H1 (cell line): ENCODE results near the gene CISH. TPM values are rescaled to one million over a fixed set of nuclear protein-coding genes. Genes with fewer than 3 reads are reported as not detected.

Source experiments
- CTCF ChIA-PET: fragments of 300-600 bp; sonication (Branson Sonifier 250); formaldehyde crosslinking; loops from one replicate; lab custom pipeline; 2021; ENCODE audit not compliant: partially characterized antibody; lab: Charles Lee
- POLR2A ChIA-PET: fragments of 300-600 bp; sonication (Branson Sonifier 250); formaldehyde crosslinking; loops from one replicate; lab custom pipeline; 2021; ENCODE audit warnings: inconsistent platforms; ENCODE audit not compliant: partially characterized antibody; lab: Charles Lee
- DNase-seq, 2 experiments: peaks; one replicate each; pipeline versions ENCODE4 v3.0.0 to v3.0.0-alpha.2; 2010 to 2022; ENCODE audit warnings: low spot score in 2 of 2, low read depth in 1 of 2, mixed read lengths in 1 of 2
- FAIRE-seq: peaks from 2 replicates; lab custom pipeline; 2011; peaks lifted over from hg19 to GRCh38; lab: Jason Lieb, UNC
- H2AFZ ChIP-seq: 2 replicates; pipeline ENCODE4 v1.8.1; 2012; ENCODE audit warnings: low read length, inconsistent platforms
- H2AK5ac ChIP-seq: 2 replicates; pipeline ENCODE4 v1.6.1; 2013; ENCODE audit warnings: low read depth, low read length
- H2BK120ac ChIP-seq: replicated peaks from 2 replicates; pipeline ENCODE3; 2013; ENCODE audit warnings: low read depth, low read length, inconsistent platforms
- H2BK12ac ChIP-seq: 2 replicates; pipeline ENCODE4 v1.6.1; 2013; ENCODE audit warnings: low read depth, low read length
- H2BK15ac ChIP-seq: 2 replicates; pipeline ENCODE4 v1.6.1; 2013; ENCODE audit warnings: low read length
- H2BK20ac ChIP-seq: 2 replicates; pipeline ENCODE4 v1.6.1; 2013; ENCODE audit warnings: low read length
- H2BK5ac ChIP-seq: 2 replicates; pipeline ENCODE4 v1.6.1; 2013; ENCODE audit warnings: low read depth, low read length
- H3K14ac ChIP-seq: 2 replicates; pipeline ENCODE4 v1.6.1; 2013; ENCODE audit warnings: inconsistent platforms; ENCODE audit not compliant: insufficient read length
- H3K18ac ChIP-seq: 2 replicates; pipeline ENCODE4 v1.6.1; 2013; ENCODE audit warnings: low read length; ENCODE audit errors: extremely low read depth
- H3K23ac ChIP-seq: 2 replicates; pipeline ENCODE4 v1.6.1; 2013; ENCODE audit warnings: inconsistent platforms; ENCODE audit not compliant: insufficient read length
- H3K23me2 ChIP-seq: 2 replicates; pipeline ENCODE4 v1.6.1; 2013; ENCODE audit warnings: low read depth, low read length
- H3K27ac ChIP-seq: 2 replicates; pipeline ENCODE4 v1.6.1; 2011; ENCODE audit warnings: low read depth, low read length, inconsistent platforms
- H3K27me3 ChIP-seq, 4 experiments: replicated peaks in 1 of 4; 1 replicate in 1 of 4; 2 replicates in 3 of 4; pipeline versions ENCODE4 v1.6.1 to v1.8.1; 2011 to 2013; ENCODE audit warnings: low read length in 3 of 4, mild to moderate bottlenecking in 3 of 4, inconsistent platforms in 2 of 4, mixed read lengths in 2 of 4, moderate library complexity in 1 of 4; ENCODE audit not compliant: control insufficient read depth in 3 of 4, insufficient read depth in 3 of 4; ENCODE audit errors: extremely low read depth in 1 of 4
- H3K36me3 ChIP-seq, 4 experiments: 2 replicates each; pipeline versions ENCODE4 v1.6.1 to v1.8.1; 2011 to 2013; ENCODE audit warnings: mild to moderate bottlenecking in 4 of 4, low read length in 3 of 4, moderate library complexity in 2 of 4, control low read depth in 1 of 4, inconsistent platforms in 1 of 4; ENCODE audit not compliant: insufficient read depth in 4 of 4, control insufficient read depth in 2 of 4
- H3K4ac ChIP-seq: replicated peaks from 2 replicates; pipeline ENCODE3; 2013; ENCODE audit warnings: low read length, low read depth, mixed read lengths, inconsistent platforms; ENCODE audit not compliant: insufficient read length
- H3K4me1 ChIP-seq, 4 experiments: replicated peaks in 1 of 4; 1 replicate in 1 of 4; 2 replicates in 3 of 4; pipeline versions ENCODE4 v1.6.1 to v1.8.1; 2011 to 2013; ENCODE audit warnings: low read length in 3 of 4, inconsistent platforms in 2 of 4, mixed read lengths in 1 of 4; ENCODE audit not compliant: insufficient read depth in 4 of 4, control insufficient read depth in 3 of 4
- H3K4me2 ChIP-seq, 2 experiments: 2 replicates each; pipeline versions ENCODE4 v1.6.1 to v1.8.1; 2011 to 2013; ENCODE audit warnings: low read depth in 2 of 2, low read length in 2 of 2, control low read depth in 1 of 2, inconsistent platforms in 1 of 2, mild to moderate bottlenecking in 1 of 2; ENCODE audit not compliant: insufficient read depth in 1 of 2
- H3K4me3 ChIP-seq, 4 experiments: fragments of 200-600, 300-600 bp in 1 of 4; sonication (generic), shearing (Covaris generic), sonication (Bioruptor Twin) in 1 of 4; 2 replicates each; pipeline versions ENCODE4 v1.5.1 to v1.8.1; 2011 to 2016; ENCODE audit warnings: low read length in 4 of 4, low read depth in 3 of 4, control low read depth in 2 of 4, inconsistent platforms in 2 of 4, mild to moderate bottlenecking in 2 of 4, mixed read lengths in 1 of 4, moderate library complexity in 1 of 4; ENCODE audit not compliant: insufficient read depth in 2 of 4; ENCODE audit errors: extremely low read depth in 1 of 4
- H3K56ac ChIP-seq: replicated peaks from 2 replicates; pipeline ENCODE3; 2013; ENCODE audit warnings: low read depth, mild to moderate bottlenecking, mixed read lengths, low read length, inconsistent platforms; ENCODE audit not compliant: insufficient read length
- H3K79me1 ChIP-seq: 2 replicates; pipeline ENCODE4 v1.6.1; 2013; ENCODE audit warnings: low read depth, low read length, control low read depth
- H3K79me2 ChIP-seq, 2 experiments: 2 replicates each; pipeline versions ENCODE4 v1.6.1 to v1.8.1; 2012 to 2013; ENCODE audit warnings: low read length in 2 of 2, mild to moderate bottlenecking in 2 of 2, inconsistent platforms in 1 of 2; ENCODE audit not compliant: insufficient read depth in 2 of 2, control insufficient read depth in 1 of 2
- H3K9ac ChIP-seq, 4 experiments: replicated peaks in 1 of 4; 1 replicate in 1 of 4; 2 replicates in 3 of 4; pipeline versions ENCODE4 v1.6.1 to v1.8.1; 2011 to 2013; ENCODE audit warnings: low read depth in 3 of 4, low read length in 3 of 4, control low read depth in 2 of 4, mild to moderate bottlenecking in 2 of 4, moderate library complexity in 2 of 4, inconsistent platforms in 1 of 4; ENCODE audit errors: extremely low read depth in 1 of 4
- H3K9me3 ChIP-seq, 2 experiments: 2 replicates each; pipeline versions ENCODE4 v1.6.1 to v1.8.1; 2012 to 2013; ENCODE audit warnings: mild to moderate bottlenecking in 2 of 2, moderate library complexity in 2 of 2, control low read depth in 1 of 2, inconsistent platforms in 1 of 2, low read depth in 1 of 2, low read length in 1 of 2, mixed read lengths in 1 of 2; ENCODE audit not compliant: insufficient read depth in 2 of 2
- H4K20me1 ChIP-seq, 2 experiments: replicated peaks in 1 of 2; 2 replicates each; pipeline versions ENCODE3 to v1.8.1; 2011 to 2013; ENCODE audit warnings: inconsistent platforms in 2 of 2, low read length in 2 of 2, mild to moderate bottlenecking in 1 of 2; ENCODE audit not compliant: insufficient read depth in 2 of 2, control insufficient read depth in 1 of 2
- H4K5ac ChIP-seq: 2 replicates; pipeline ENCODE4 v1.6.1; 2013; ENCODE audit warnings: low read length, low read depth, mixed read lengths, inconsistent platforms; ENCODE audit not compliant: insufficient read length
- H4K8ac ChIP-seq: 2 replicates; pipeline ENCODE4 v1.8.0; 2013; ENCODE audit warnings: mild to moderate bottlenecking, moderate library complexity, low read length, inconsistent platforms; ENCODE audit not compliant: insufficient read depth; ENCODE audit errors: extremely low read depth
- H4K91ac ChIP-seq: replicated peaks from 2 replicates; pipeline ENCODE3; 2013; ENCODE audit warnings: low read length, mixed read lengths, inconsistent platforms; ENCODE audit not compliant: insufficient read length
- CBX8 ChIP-seq: fragments of 300-800, 300-1000 bp; sonication (generic); IDR thresholded peaks from 2 replicates; pipeline ENCODE4 v1.7.1; 2016; ENCODE audit warnings: low read depth, low read length, borderline replicate concordance
- CHD1 ChIP-seq: IDR thresholded peaks from 2 replicates; pipeline ENCODE4 v1.6.1; 2012; ENCODE audit warnings: low read depth, low read length, improper control_type of control experiment
- FOSL1 ChIP-seq: IDR thresholded peaks from 2 replicates; pipeline ENCODE4 v1.6.1; 2011; ENCODE audit warnings: mild to moderate bottlenecking, low read depth, low read length, moderate library complexity; ENCODE audit not compliant: insufficient read depth
- JUN ChIP-seq: IDR thresholded peaks from 2 replicates; pipeline ENCODE4 v1.6.1; 2011; ENCODE audit warnings: low read depth, mild to moderate bottlenecking, improper control_type of control experiment, low read length
- KDM5A ChIP-seq: fragments of 200-600 bp; IDR thresholded peaks from 2 replicates; pipeline ENCODE4 v1.7.1; 2012; ENCODE audit warnings: mild to moderate bottlenecking, low read length, inconsistent platforms, mixed read lengths
- MAFK ChIP-seq: IDR thresholded peaks from 2 replicates; pipeline ENCODE4 v1.6.1; 2012; ENCODE audit warnings: low read depth, mild to moderate bottlenecking, improper control_type of control experiment, low read length
- RFX5 ChIP-seq: IDR thresholded peaks from 2 replicates; pipeline ENCODE4 v1.6.1; 2011; ENCODE audit warnings: low read depth, low read length, improper control_type of control experiment, borderline replicate concordance
- RXRA ChIP-seq: IDR thresholded peaks from 2 replicates; pipeline ENCODE4 v1.6.1; 2011; ENCODE audit warnings: low read depth, mild to moderate bottlenecking, low read length, moderate library complexity; ENCODE audit not compliant: insufficient read depth
- SUZ12 ChIP-seq: fragments of 200-600 bp; sonication (generic); IDR thresholded peaks from 2 replicates; pipeline ENCODE4 v1.6.1; 2012; ENCODE audit warnings: mild to moderate bottlenecking, inconsistent platforms, low read length, moderate library complexity, mixed read lengths
- TAF7 ChIP-seq: optimal IDR thresholded peaks from 2 replicates; pipeline ENCODE3; 2011; ENCODE audit warnings: low read depth, mild to moderate bottlenecking, inconsistent platforms, low read length, moderate library complexity, borderline replicate concordance
- WGBS, 2 experiments: shearing (Covaris generic) in 1 of 2; methylation state at CpG; one replicate each; pipeline versions ENCODE4 v1.1.6 to v1.1.7; 2013 to 2015; ENCODE audit warnings: low lambda C conversion rate in 2 of 2, mixed read lengths in 2 of 2, inconsistent platforms in 1 of 2, low coverage in 1 of 2, missing lambda C conversion rate in 1 of 2; ENCODE audit not compliant: insufficient replicate concordance in 2 of 2, insufficient coverage in 1 of 2, insufficient read length in 1 of 2; ENCODE audit errors: extremely low coverage in 1 of 2, missing lambda C conversion rate in 1 of 2; 5-methylcytosine and 5-hydroxymethylcytosine counted together
- polyA plus RNA-seq, 7 experiments: library from polyadenylated mRNA; depleted of rRNA in 3 of 7; stranded (reverse) in 5 of 7; unstranded in 2 of 7; fragments of >200 nt in 5 of 7; fragments of 200-250 nt in 2 of 7; gene quantifications; 1 replicate in 5 of 7; 2 replicates in 1 of 7; 4 replicates in 1 of 7; pipeline versions ENCODE4 v1.2.1 to v1.2.3, GENCODE V29; 2011 to 2013; ENCODE audit warnings: missing spikeins in 2 of 7, mixed read lengths in 2 of 7
- total RNA-seq: library from RNA; stranded (reverse); fragmentation: NEBNext Ultra II Directional; extraction: Animal tissue kit (Norgen Biotek cat#: 25700); gene quantifications from 2 replicates; pipeline ENCODE4 v1.2.1, GENCODE V29; 2021

CISH gene
- total and polyA plus RNA-seq, 2 of the 8 experiments (the other 6 are each of a cell fraction or from before 2014, with no cell fraction given), result 1.9 to 2.2 TPM

DNA sequence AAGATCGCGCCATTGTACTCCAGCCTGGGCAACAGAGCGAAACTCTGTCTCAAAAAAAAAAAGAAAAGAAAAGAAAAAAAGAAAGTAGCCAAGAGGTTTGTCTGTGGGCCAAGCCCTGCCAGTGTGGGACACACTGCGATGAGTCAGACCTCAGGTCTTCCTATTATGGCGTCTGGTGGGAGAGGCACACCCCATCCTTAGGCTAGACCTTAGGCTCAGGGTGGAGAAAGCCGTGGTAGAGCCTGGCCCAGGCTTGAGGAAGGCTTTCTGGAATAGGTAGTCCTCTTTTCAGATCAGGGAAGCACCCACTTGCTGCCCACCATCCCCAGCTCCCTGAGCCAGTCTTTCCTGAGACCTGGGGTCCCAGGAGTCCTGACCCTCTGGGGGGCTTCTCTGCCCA, 36.2 kb downstream of the CISH start:
- POLR2A ChIA-PET, result interaction anchor here (0.9 to 1.4 kb wide), 5 partner anchors 8 to 811 kb away, joined by 3 to 4 read pairs (median 3); partner anchors contain the start of gene C3orf18
- no peak overlapping the region for H3K4me2 ChIP-seq
- no peak overlapping the region for H2BK120ac ChIP-seq
- H4K5ac ChIP-seq, result no peak overlapping the region
- H3K9me3 ChIP-seq, result no peaks in the 10 kb centered on the region
- H2BK15ac ChIP-seq, result no peak overlapping the region
- no peak overlapping the region for H4K91ac ChIP-seq
- H2BK5ac ChIP-seq, result no peak overlapping the region
- no peaks in the 10 kb centered on the region; a peak in 1 of 8 replicates for H3K36me3 ChIP-seq
- H3K4ac ChIP-seq, result no peak overlapping the region
- H3K79me2 ChIP-seq, result no peaks in the 10 kb centered on the region
- DNase-seq, result no peak
- H3K23ac ChIP-seq, result no peak overlapping the region
- no peak overlapping the region for H2AFZ ChIP-seq
- FAIRE-seq, result no peak
- H2BK12ac ChIP-seq, result no peak overlapping the region
- no peaks in the 10 kb centered on the region for H3K27me3 ChIP-seq
- no peak overlapping the region for H3K4me3 ChIP-seq
- H3K4me1 ChIP-seq, result no peaks in the 10 kb centered on the region
- H3K79me1 ChIP-seq, result no peaks in the 10 kb centered on the region
- no peak overlapping the region for H4K8ac ChIP-seq
- H3K27ac ChIP-seq, result no peak overlapping the region
- CTCF ChIA-PET, result interaction anchor here (1.2 to 46.5 kb wide), 3 partner anchors 15 to 40 kb away, joined by 5 to 863 read pairs (median 157); partner anchors contain the start of genes CISH and MAPKAPK3
- H4K20me1 ChIP-seq, result no peaks in the 10 kb centered on the region
- H3K14ac ChIP-seq, result no peak overlapping the region
- H3K23me2 ChIP-seq, result no peaks in the 10 kb centered on the region
- no peak overlapping the region for H3K18ac ChIP-seq
- no peak overlapping the region for H3K9ac ChIP-seq
- H2BK20ac ChIP-seq, result no peak overlapping the region
- no peak overlapping the region for H3K56ac ChIP-seq
- WGBS, 2 experiments, result 90% methylated on average over 4 of the region's 6 CpGs; no CpG with 5 or more reads in 1 of the 2 experiments
- TF ChIP-seq KDM5A, result no peak
- TF ChIP-seq MAFK, result no peak
- TF ChIP-seq SUZ12, result no peak
- no peak for TF ChIP-seq CHD1
- TF ChIP-seq RFX5, result no peak
- no peak for TF ChIP-seq RXRA
- TF ChIP-seq TAF7, result no peak
- no peak for TF ChIP-seq JUN
- no peak for TF ChIP-seq CBX8
- TF ChIP-seq FOSL1, result no peak
- TF ChIP-seq, all 59 proteins: peak for 0
- H2AK5ac ChIP-seq, result no peak overlapping the region
